HUES6 (cell line): ENCODE results near the gene MEAK7.

Experiments
- H3K27ac ChIP-seq: 2 replicates; pipeline ENCODE4 v1.7.0; 2013; ENCODE audit warnings: low read depth, mild to moderate bottlenecking, low read length, inconsistent platforms
- H3K27me3 ChIP-seq: 2 replicates; pipeline ENCODE4 v1.6.1; 2013; ENCODE audit warnings: low read length; ENCODE audit not compliant: control insufficient read depth, insufficient read depth
- H3K36me3 ChIP-seq: 2 replicates; pipeline ENCODE4 v1.6.1; 2013; ENCODE audit warnings: low read length; ENCODE audit not compliant: control insufficient read depth, insufficient read depth
- H3K4me1 ChIP-seq: 2 replicates; pipeline ENCODE4 v1.6.1; 2013; ENCODE audit warnings: low read length; ENCODE audit not compliant: control insufficient read depth, insufficient read depth
- H3K4me3 ChIP-seq: 2 replicates; pipeline ENCODE4 v1.5.1; 2013; ENCODE audit warnings: low read depth, low read length
- H3K9ac ChIP-seq: one replicate; pipeline ENCODE4 v1.6.1; 2013; ENCODE audit warnings: mild to moderate bottlenecking, low read length
- H3K9me3 ChIP-seq: 2 replicates; pipeline ENCODE4 v1.6.1; 2013; ENCODE audit warnings: low read depth, low read length; ENCODE audit not compliant: control insufficient read depth, insufficient read depth

The MEAK7 gene

DNA sequence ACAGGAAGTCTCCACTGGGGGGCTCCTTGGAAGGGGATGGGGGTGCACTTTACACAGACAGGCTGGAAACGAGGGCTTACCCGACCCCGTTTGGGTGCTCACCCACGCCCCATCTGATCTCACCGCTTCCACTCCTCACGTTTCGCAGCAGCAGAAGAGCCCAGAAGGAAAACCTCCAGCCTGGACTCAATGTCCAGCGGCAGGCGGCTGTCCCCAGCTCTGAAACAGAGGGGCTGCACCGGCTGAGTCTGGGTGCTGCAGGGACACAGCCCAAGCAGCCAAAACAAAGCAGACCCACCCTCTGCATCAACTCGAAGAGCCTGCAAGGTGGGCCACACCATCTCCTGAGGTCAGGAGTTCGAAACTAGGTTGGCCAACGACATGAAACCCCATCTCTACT, 3.9 kb downstream of the MEAK7 start:
- H3K4me3 ChIP-seq = no peak overlapping the region
- peaks cover 13% of the 10 kb centered on the region for H3K4me1 ChIP-seq
- H3K27me3 ChIP-seq = no peaks in the 10 kb centered on the region
- no peak overlapping the region for H3K9ac ChIP-seq
- H3K27ac ChIP-seq = no peak overlapping the region
- peaks cover 30% of the 10 kb centered on the region for H3K36me3 ChIP-seq
- no peaks in the 10 kb centered on the region for H3K9me3 ChIP-seq

DNA sequence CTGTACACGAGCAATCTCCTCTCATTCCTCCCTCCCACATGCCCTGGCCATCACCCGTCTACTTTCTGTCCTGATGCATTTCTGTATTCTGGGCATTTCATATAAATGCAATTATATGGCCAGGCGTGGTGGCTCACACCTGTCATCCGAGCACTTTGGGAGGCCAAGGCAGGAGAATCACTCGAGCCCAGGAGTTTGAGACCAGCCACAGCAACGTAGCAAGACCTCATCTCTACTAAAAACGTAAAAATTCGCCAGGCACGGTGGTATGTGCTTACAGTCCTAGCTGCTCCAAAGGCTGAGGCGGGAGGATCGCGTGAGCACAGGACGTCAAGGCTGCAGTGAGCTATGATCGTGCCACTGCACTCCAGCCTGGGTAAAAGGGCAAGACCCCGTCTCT, 4.8 kb downstream of the MEAK7 start:
- Histone ChIP-seq H3K27me3 (no peaks in the 10 kb centered on the region), H3K27ac (no peak overlapping the region), H3K4me3 (no peak overlapping the region), H3K9ac (no peak overlapping the region), H3K9me3 (no peaks in the 10 kb centered on the region; the same call in 1 of the 2 replicates), H3K36me3 (peaks cover 38% of the 10 kb centered on the region), H3K4me1 (peaks cover 6% of the 10 kb centered on the region; the same call in 1 of the 2 replicates)

DNA sequence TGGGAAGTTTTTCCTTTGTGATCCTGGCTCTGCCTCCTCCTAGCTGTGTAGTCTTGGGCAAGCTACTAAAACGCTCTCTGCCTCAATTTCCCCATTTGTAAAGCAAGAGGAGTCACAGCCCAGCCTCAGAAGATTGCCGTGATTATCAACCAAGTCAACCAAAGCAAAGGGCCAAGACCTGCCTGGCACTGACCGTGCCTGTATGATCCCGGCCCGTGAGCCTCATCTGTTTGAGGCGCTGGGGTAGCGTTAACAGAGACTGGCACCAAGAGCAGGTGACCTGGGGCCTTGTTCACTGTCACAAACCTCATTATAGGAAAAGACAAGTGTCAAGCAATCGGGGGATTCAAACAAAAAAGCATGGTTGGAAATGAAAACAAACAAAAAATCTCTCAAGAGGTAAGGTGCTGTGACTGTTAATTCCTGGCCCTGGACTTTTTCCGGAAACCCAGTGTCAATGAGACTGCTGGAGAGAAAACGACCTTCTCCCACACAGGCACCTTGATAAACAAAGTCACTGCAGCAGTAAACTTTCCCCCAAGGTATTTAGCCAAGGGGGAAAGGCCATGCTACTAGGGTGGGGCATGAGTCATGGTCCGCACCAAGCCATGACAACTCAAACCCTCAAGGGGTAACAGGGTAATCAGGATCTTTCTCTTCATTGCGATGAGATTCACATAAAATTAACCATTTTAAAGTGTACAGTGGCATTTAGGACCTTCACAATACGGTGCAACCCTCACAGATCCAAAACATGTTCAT, 5.4 kb downstream of the MEAK7 start:
- Histone ChIP-seq H3K9me3 (peaks cover 3% of the 10 kb centered on the region; the same call in 1 of the 2 replicates), H3K27ac (no peak overlapping the region), H3K4me3 (no peak overlapping the region), H3K9ac (no peak overlapping the region), H3K4me1 (peaks cover 6% of the 10 kb centered on the region; the same call in 1 of the 2 replicates), H3K36me3 (peaks cover 44% of the 10 kb centered on the region), H3K27me3 (no peaks in the 10 kb centered on the region)

DNA sequence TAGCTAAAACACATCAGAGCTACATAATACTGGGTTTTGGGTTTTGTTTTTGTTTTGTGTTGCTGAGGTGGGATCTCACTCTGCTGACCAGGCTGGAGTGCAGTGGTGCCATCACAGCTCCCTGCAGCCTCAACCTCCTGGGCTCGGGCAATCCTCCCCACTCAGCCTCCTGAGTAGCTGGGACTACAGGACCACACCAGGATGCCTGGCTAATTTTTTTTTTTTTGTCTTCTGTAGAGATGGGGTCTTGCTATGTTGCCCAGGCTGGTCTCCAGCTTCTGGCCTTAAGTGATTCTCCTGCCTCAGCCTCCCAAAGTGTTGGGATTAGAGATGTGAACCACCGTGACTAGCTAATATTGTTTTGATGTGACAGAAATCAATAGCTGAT, 6.2 kb downstream of the MEAK7 start:
- H3K9me3 ChIP-seq = peaks cover 10% of the 10 kb centered on the region
- no peak overlapping the region for H3K27ac ChIP-seq
- no peak overlapping the region for H3K4me3 ChIP-seq
- no peaks in the 10 kb centered on the region; the same call in 1 of the 2 replicates for H3K4me1 ChIP-seq
- H3K9ac ChIP-seq = no peak overlapping the region
- H3K27me3 ChIP-seq = no peaks in the 10 kb centered on the region
- H3K36me3 ChIP-seq = peaks cover 53% of the 10 kb centered on the region

DNA sequence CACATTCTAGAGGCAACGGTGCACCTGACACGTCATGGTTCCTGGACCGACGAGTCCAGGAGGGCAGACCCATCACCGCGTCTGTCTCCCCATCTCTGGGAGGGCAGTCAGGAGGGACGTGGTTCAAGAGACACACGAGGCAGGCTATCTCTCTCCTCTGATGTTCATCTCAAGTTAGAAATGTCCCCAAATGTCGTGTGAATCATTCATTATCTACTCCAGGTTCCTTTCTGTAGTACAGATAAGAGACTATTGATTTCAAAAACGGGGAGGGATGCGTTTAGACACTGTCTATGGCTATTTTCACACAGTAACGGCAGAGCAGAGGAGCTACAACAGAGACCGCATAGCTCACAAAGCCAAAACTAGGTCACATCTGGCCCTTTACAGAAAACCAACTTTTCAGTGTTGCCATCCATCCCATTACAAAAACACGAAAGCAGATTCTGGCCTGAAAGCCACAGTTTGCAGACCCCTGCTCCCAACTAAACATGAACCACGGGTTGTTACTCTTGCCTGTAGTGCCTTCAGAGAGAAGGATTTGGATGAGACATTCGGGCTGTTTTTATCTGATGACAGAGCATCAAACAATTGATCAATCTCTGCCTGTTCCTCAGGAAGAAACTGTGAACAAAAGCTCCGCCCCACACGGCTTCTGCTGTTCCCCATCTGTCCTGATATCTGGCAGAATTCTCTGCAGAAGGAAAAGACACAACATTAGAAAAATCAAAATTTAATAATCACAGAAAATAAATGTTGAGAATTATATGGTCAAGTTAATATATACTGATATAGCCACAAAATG, 6.8 kb downstream of the MEAK7 start:
- Histone ChIP-seq H3K27ac (no peak overlapping the region), H3K36me3 (peaks cover 59% of the 10 kb centered on the region), H3K9ac (peak overlapping the region; percentile 5)

DNA sequence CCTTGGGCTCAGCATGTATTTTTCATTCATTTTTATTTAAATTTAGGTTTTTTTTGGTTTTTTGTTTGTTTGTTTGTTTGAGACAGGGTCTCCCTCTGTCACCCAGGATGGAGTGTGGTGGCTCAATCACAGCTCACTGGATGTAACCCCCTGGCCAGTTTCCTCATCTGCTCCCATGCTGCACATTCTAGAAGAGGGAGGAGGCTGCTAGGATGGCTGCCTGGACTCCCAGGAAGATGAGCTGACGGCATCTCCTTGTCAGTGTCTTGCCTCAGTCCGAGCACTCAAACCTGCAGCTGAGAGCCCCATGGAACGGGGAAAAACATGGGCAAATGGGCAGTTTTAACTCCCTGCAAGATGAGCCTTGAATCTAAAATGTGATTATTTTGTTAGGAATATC, 7.5 kb downstream of the MEAK7 start:
- peaks cover 63% of the 10 kb centered on the region for H3K36me3 ChIP-seq

More for the DNA sequence above, 6.8 kb downstream of the MEAK7 start:
- Histone ChIP-seq H3K4me3 (no peak overlapping the region), H3K9me3 (peaks cover 16% of the 10 kb centered on the region), H3K4me1 (no peaks in the 10 kb centered on the region; the same call in 1 of the 2 replicates), H3K27me3 (no peaks in the 10 kb centered on the region)

DNA sequence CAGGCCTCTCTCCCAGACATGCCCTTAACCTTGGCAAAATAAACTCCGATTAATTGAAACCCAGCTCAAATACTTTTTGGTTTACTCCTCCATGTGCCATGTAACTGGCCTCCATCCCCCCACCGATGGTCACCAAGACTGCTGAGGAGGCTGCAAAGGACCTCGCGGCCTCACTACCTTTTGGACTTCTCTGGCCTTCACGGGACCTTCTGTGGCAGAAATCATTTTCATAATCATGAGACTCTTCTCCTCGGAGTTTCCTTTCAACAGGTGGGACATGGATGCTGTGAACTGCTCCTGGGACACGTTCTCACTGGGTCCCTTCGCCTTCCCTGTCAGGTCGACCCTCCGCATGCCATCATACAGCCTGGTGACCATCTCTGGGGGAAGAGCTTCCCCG, 9.0 kb downstream of the MEAK7 start:
- Histone ChIP-seq H3K27me3 (no peaks in the 10 kb centered on the region), H3K9me3 (peaks cover 17% of the 10 kb centered on the region), H3K27ac (no peak overlapping the region), H3K4me3 (no peak overlapping the region), H3K36me3 (peaks cover 70% of the 10 kb centered on the region), H3K4me1 (no peaks in the 10 kb centered on the region; the same call in 1 of the 2 replicates), H3K9ac (no peak overlapping the region)

More for the DNA sequence above, 7.5 kb downstream of the MEAK7 start:
- H3K27me3 ChIP-seq = no peaks in the 10 kb centered on the region
- H3K4me1 ChIP-seq = no peaks in the 10 kb centered on the region; the same call in 1 of the 2 replicates
- peaks cover 17% of the 10 kb centered on the region for H3K9me3 ChIP-seq
- no peak overlapping the region for H3K27ac ChIP-seq
- H3K9ac ChIP-seq = peak overlapping the region; percentile 5
- H3K4me3 ChIP-seq = no peak overlapping the region

DNA sequence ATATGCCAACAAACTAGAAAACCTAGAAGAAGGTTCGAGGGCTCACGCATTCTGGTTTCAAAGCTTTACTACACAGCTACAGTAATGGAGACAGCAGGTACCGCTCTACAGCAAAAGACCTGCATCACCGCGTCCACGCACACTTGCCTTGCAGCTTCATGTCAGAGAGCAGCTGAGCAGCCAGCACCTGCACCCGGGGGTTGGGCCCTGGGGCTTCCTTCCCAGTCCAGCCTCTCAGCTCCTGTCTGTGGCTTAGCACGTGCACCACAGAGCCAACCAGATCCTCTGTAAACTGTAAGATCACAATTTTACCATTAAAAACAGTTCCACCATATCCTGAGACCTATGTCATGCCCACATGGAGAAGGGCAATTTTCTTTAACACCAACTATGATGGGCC, 15.3 kb downstream of the MEAK7 start:
- H3K4me1 ChIP-seq = no peaks in the 10 kb centered on the region
- H3K36me3 ChIP-seq = peaks cover 62% of the 10 kb centered on the region
- no peak overlapping the region for H3K4me3 ChIP-seq
- no peak overlapping the region for H3K27ac ChIP-seq
- no peak overlapping the region for H3K9ac ChIP-seq
- H3K9me3 ChIP-seq = peaks cover 14% of the 10 kb centered on the region
- no peaks in the 10 kb centered on the region for H3K27me3 ChIP-seq

DNA sequence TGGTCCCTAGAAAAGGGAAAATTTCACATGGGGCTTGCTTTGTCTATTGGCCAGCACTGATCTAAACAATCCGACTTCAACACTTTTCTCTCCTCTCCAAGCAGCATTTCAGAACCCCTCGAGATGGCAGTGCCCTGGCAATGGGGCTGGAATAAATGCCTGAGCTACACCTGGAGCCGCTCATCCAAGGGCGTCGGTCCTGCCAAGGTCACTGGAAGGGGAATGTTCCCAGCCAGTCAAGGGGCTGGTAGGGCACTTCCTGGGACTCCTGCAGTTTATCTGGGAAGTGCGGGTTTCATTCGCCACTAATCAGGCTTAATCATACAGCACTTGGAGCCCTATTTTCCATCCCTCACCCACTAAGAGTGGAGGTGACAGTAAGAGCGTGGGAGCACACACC, 17.1 kb downstream of the MEAK7 start:
- H3K9me3 ChIP-seq = no peaks in the 10 kb centered on the region
- H3K4me3 ChIP-seq = no peak overlapping the region
- peaks cover 61% of the 10 kb centered on the region for H3K36me3 ChIP-seq
- no peak overlapping the region for H3K27ac ChIP-seq
- no peaks in the 10 kb centered on the region for H3K4me1 ChIP-seq
- no peaks in the 10 kb centered on the region for H3K27me3 ChIP-seq
- no peak overlapping the region for H3K9ac ChIP-seq

DNA sequence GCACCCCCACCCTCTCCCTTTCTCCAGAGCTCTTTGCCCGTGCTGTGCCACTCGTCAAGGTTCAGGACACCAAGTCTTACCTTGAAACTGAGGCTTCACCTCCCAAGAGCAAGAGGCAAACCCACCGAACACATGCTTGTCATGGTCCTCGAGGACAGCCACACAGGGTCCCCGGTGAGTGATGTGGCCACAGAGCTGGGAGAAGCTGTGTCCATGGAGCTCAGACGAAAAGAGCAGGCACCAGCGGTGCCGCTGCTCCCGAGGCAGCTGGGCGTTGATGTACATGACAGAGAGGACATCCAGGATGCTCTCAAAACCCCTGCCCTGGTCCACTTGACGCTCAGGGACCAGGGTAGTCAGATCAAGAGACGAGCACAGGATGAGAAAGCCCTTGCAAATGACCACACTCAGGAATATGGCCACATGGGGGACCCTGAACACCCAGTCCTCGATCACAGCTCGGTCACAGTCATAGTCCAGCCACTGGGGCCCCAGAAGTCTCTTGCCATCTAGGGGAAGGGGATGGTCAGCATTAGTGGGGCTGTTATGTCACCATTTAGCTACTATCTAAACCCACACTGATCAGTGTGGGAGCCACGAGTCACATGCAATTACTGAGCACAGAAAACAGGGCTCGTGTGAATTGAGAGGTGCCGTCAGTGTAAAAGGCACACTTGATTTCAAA, 17.8 kb downstream of the MEAK7 start:
- Histone ChIP-seq H3K27ac (no peak overlapping the region), H3K27me3 (no peaks in the 10 kb centered on the region), H3K9ac (no peak overlapping the region), H3K36me3 (peaks cover 60% of the 10 kb centered on the region), H3K4me1 (no peaks in the 10 kb centered on the region), H3K9me3 (no peaks in the 10 kb centered on the region), H3K4me3 (no peak overlapping the region)
